ENCODE data around the gene CHST11.

CHST11 gene

GRCh38 chr12:104538891-104539462 lies 82.2 kb downstream of the CHST11 start:
- H3K4me3 ChIP-seq (ENCODE audit: low read depth in 1 of 2, low read length in 2 of 2): no peak overlapping the region
- peaks cover 100% of the 10 kb centered on the region for H3K79me2 ChIP-seq (ENCODE audit: insufficient read depth, low read length)
- no peak for ATAC-seq (ENCODE audit: insufficient read depth, low read depth)
- H3K9me3 ChIP-seq (ENCODE audit: insufficient read depth, low read length, severe bottlenecking): no peaks in the 10 kb centered on the region
- H3K27ac ChIP-seq (ENCODE audit: low read length): no peak overlapping the region
- TF ChIP-seq EZH2 (IDR thresholded peaks at IDR 0.05; ENCODE audit: borderline replicate concordance, low read depth, low read length, severe bottlenecking) (no peak), CTCF (IDR thresholded peaks at IDR 0.05; ENCODE audit: borderline replicate concordance, extremely low read depth, low read length, poor library complexity, severe bottlenecking) (no peak)
- H3K36me3 ChIP-seq (ENCODE audit: insufficient read depth, low read length): peaks cover 60% of the 10 kb centered on the region
- H3K9ac ChIP-seq (ENCODE audit: low read depth, low read length): no peak overlapping the region
- H3K4me2 ChIP-seq (ENCODE audit: insufficient read depth, low read length): no peak overlapping the region
- DNase-seq: no peak
- no peaks in the 10 kb centered on the region for H3K27me3 ChIP-seq (ENCODE audit: insufficient read depth, low read length, poor library complexity)
- no peaks in the 10 kb centered on the region for H3K4me1 ChIP-seq (ENCODE audit: insufficient read depth, low read length)
- peaks cover 94% of the 10 kb centered on the region for H4K20me1 ChIP-seq (ENCODE audit: insufficient read depth, low read length)
- no peak overlapping the region for H2AFZ ChIP-seq (ENCODE audit: low read depth, low read length)

DNA sequence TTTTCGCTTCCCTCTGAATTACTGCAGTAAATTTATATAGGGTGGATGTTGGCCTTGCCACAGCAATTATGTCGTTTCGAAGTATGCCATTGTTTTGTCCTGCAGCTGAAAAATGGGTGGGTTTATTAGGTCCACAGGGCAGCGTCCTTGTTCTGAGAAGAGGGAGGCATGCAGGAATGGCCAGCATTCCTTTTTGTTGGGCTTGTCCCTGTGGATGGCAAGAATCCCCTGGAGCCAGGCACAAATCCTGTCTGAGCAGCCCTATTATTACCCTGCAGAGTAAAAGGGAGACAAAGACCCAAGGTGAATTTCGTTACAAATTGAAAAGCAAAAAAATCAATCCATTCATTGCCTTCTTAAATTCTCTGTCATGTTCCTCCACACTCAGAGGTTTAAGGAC lies 88.1 kb downstream of the CHST11 start:
- peak overlapping the region; percentile 33; the same call in 1 of the 2 replicates for H3K27ac ChIP-seq (ENCODE audit: low read length)
- no peak for TF ChIP-seq EZH2 (IDR thresholded peaks at IDR 0.05; ENCODE audit: borderline replicate concordance, low read depth, low read length, severe bottlenecking)
- TF ChIP-seq CTCF (IDR thresholded peaks at IDR 0.05; ENCODE audit: borderline replicate concordance, extremely low read depth, low read length, poor library complexity, severe bottlenecking): no peak

GRCh38 chr12:104546575-104546974 lies 89.8 kb downstream of the CHST11 start:
- peaks cover 100% of the 10 kb centered on the region for H3K79me2 ChIP-seq (ENCODE audit: insufficient read depth, low read length)
- 0 out of 2 replicates have a peak, but pooled peaks cover 4% of the 10 kb centered on the region for H3K4me1 ChIP-seq (ENCODE audit: insufficient read depth, low read length)
- ATAC-seq (ENCODE audit: insufficient read depth, low read depth) (0 out of 3 replicates have a peak, but pooled peaks have one; percentile 37), DNase-seq (no peak)
- TF ChIP-seq CTCF (IDR thresholded peaks at IDR 0.05; ENCODE audit: borderline replicate concordance, extremely low read depth, low read length, poor library complexity, severe bottlenecking) (no peak), EZH2 (IDR thresholded peaks at IDR 0.05; ENCODE audit: borderline replicate concordance, low read depth, low read length, severe bottlenecking) (no peak)
- peak overlapping the region; percentile 46; the same call in 1 of the 2 replicates for H3K27ac ChIP-seq (ENCODE audit: low read length)
- no peak overlapping the region for H2AFZ ChIP-seq (ENCODE audit: low read depth, low read length)
- H3K36me3 ChIP-seq (ENCODE audit: insufficient read depth, low read length): peaks cover 55% of the 10 kb centered on the region
- H3K9me3 ChIP-seq (ENCODE audit: insufficient read depth, low read length, severe bottlenecking): no peaks in the 10 kb centered on the region
- H3K4me3 ChIP-seq (ENCODE audit: low read depth in 1 of 2, low read length in 2 of 2): no peak overlapping the region
- H3K4me2 ChIP-seq (ENCODE audit: insufficient read depth, low read length): no peak overlapping the region
- no peak overlapping the region for H3K9ac ChIP-seq (ENCODE audit: low read depth, low read length)
- no peaks in the 10 kb centered on the region for H3K27me3 ChIP-seq (ENCODE audit: insufficient read depth, low read length, poor library complexity)
- peaks cover 96% of the 10 kb centered on the region for H4K20me1 ChIP-seq (ENCODE audit: insufficient read depth, low read length)

More for the DNA sequence above, 88.1 kb downstream of the CHST11 start:
- H4K20me1 ChIP-seq (ENCODE audit: insufficient read depth, low read length): peaks cover 95% of the 10 kb centered on the region
- peaks cover 41% of the 10 kb centered on the region for H3K36me3 ChIP-seq (ENCODE audit: insufficient read depth, low read length)
- H3K9me3 ChIP-seq (ENCODE audit: insufficient read depth, low read length, severe bottlenecking): no peaks in the 10 kb centered on the region
- H3K27me3 ChIP-seq (ENCODE audit: insufficient read depth, low read length, poor library complexity): no peaks in the 10 kb centered on the region
- no peak overlapping the region for H2AFZ ChIP-seq (ENCODE audit: low read depth, low read length)
- ATAC-seq (ENCODE audit: insufficient read depth, low read depth): no peak
- DNase-seq: no peak
- H3K9ac ChIP-seq (ENCODE audit: low read depth, low read length): no peak overlapping the region
- H3K4me3 ChIP-seq (ENCODE audit: low read depth in 1 of 2, low read length in 2 of 2): no peak overlapping the region
- 0 out of 2 replicates have a peak, but pooled peaks cover 4% of the 10 kb centered on the region for H3K4me1 ChIP-seq (ENCODE audit: insufficient read depth, low read length)
- H3K79me2 ChIP-seq (ENCODE audit: insufficient read depth, low read length): peaks cover 100% of the 10 kb centered on the region
- H3K4me2 ChIP-seq (ENCODE audit: insufficient read depth, low read length): no peak overlapping the region

All from DND-41 (cell line).